Right lobe of liver (tissue), 4 donors: Measurements from ENCODE around the gene TMEM255B.

Source experiments
- POLR2A ChIP-seq: fragments of 450-650 bp; IDR thresholded peaks from one replicate; pipeline ENCODE4 v1.6.1; 2017; ENCODE audit warnings: antibody characterized with exemption, mild to moderate bottlenecking
- TF ChIP-seq, protein P1 (sequence below), 4 donors: fragments of 200-600 bp in 3 of 4; fragments of 450-650 bp in 1 of 4; IDR thresholded peaks; one replicate each; pipeline versions ENCODE4 v1.5.1 to v1.8.0; 2016 to 2022; ENCODE audit warnings: antibody characterized with exemption in 4 of 4, mild to moderate bottlenecking in 2 of 4
- donor health status: DM: no; HTN: no; CAD: no.
- donor health status: DM: no; HTN: no; CAD: no.
- donor health status: DM: no; HTN: yes; CAD: no.

DNA sequence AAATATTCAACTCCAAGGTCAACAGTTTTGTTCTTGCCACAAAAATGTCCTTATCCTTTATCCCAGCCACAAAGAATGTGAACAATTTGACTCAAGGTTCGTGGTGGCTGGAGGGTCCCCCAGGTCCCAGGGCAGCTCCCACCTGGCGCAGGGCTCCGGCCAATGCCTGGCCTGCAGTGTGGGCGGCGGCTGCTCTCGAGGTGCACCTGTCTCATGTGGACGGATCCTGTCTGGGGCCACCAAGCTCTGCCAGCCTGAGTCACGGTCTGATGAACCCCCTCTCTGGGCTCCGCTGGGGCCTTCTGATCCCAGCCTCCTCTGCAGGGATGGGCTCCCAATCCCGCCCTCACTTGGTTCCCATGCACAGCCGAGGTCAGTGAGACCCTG lies 55.4 kb downstream of the TMEM255B start:
- no peak for TF ChIP-seq POLR2A
- TF ChIP-seq, protein P1, sequence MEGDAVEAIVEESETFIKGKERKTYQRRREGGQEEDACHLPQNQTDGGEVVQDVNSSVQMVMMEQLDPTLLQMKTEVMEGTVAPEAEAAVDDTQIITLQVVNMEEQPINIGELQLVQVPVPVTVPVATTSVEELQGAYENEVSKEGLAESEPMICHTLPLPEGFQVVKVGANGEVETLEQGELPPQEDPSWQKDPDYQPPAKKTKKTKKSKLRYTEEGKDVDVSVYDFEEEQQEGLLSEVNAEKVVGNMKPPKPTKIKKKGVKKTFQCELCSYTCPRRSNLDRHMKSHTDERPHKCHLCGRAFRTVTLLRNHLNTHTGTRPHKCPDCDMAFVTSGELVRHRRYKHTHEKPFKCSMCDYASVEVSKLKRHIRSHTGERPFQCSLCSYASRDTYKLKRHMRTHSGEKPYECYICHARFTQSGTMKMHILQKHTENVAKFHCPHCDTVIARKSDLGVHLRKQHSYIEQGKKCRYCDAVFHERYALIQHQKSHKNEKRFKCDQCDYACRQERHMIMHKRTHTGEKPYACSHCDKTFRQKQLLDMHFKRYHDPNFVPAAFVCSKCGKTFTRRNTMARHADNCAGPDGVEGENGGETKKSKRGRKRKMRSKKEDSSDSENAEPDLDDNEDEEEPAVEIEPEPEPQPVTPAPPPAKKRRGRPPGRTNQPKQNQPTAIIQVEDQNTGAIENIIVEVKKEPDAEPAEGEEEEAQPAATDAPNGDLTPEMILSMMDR (IDR thresholded peaks at IDR 0.05), result no peak
